Measurements from ENCODE around the gene NCEH1.

NCEH1 gene

GRCh38 chr3:172591125-172591605, 119.7 kb downstream of the NCEH1 start:
- Mint-ChIP-seq H3K27me3 (ENCODE audit: low read depth) (no peaks in the 10 kb centered on the region), H3K27ac (peak overlapping the region; percentile 88), H3K36me3 (ENCODE audit: low read depth) (peaks cover 33% of the 10 kb centered on the region), H3K9me3 (peaks cover 31% of the 10 kb centered on the region), H3K4me3 (peak overlapping the region; percentile 47), H3K4me1 (ENCODE audit: low read depth) (peaks cover 76% of the 10 kb centered on the region)

- H3K27me3 Mint-ChIP-seq (ENCODE audit: low read depth), result no peaks in the 10 kb centered on the region
- peak overlapping the region; percentile 43 for H3K27ac Mint-ChIP-seq
- H3K4me3 Mint-ChIP-seq, result no peak overlapping the region
- peaks cover 40% of the 10 kb centered on the region for H3K36me3 Mint-ChIP-seq (ENCODE audit: low read depth)
- peaks cover 38% of the 10 kb centered on the region for H3K9me3 Mint-ChIP-seq
- H3K4me1 Mint-ChIP-seq (ENCODE audit: low read depth), result peaks cover 85% of the 10 kb centered on the region
Measured at GRCh38 chr3:172586436-172586835, 124.4 kb downstream of the NCEH1 start.

GRCh38 chr3:172585954-172586353, 124.9 kb downstream of the NCEH1 start:
- H3K4me3 Mint-ChIP-seq, result no peak overlapping the region
- peaks cover 85% of the 10 kb centered on the region for H3K4me1 Mint-ChIP-seq (ENCODE audit: low read depth)
- H3K27me3 Mint-ChIP-seq (ENCODE audit: low read depth), result no peaks in the 10 kb centered on the region
- H3K36me3 Mint-ChIP-seq (ENCODE audit: low read depth), result peaks cover 38% of the 10 kb centered on the region
- H3K27ac Mint-ChIP-seq, result peak overlapping the region; percentile 43
- peaks cover 37% of the 10 kb centered on the region for H3K9me3 Mint-ChIP-seq

GRCh38 chr3:172582712-172583111, 128.2 kb downstream of the NCEH1 start:
- Mint-ChIP-seq H3K9me3 (peaks cover 12% of the 10 kb centered on the region), H3K4me3 (peak overlapping the region; percentile 0), H3K4me1 (ENCODE audit: low read depth) (peaks cover 90% of the 10 kb centered on the region), H3K36me3 (ENCODE audit: low read depth) (peaks cover 17% of the 10 kb centered on the region), H3K27me3 (ENCODE audit: low read depth) (no peaks in the 10 kb centered on the region), H3K27ac (peak overlapping the region; percentile 92)

- no peaks in the 10 kb centered on the region for H3K27me3 Mint-ChIP-seq (ENCODE audit: low read depth)
Measured at GRCh38 chr3:172581757-172582166, 129.1 kb downstream of the NCEH1 start.

GRCh38 chr3:172580680-172581401, 130.0 kb downstream of the NCEH1 start:
- Mint-ChIP-seq H3K27ac (peak overlapping the region; percentile 92), H3K4me1 (ENCODE audit: low read depth) (peaks cover 90% of the 10 kb centered on the region), H3K9me3 (peaks cover 20% of the 10 kb centered on the region), H3K4me3 (peak overlapping the region; percentile 77), H3K36me3 (ENCODE audit: low read depth) (peaks cover 25% of the 10 kb centered on the region), H3K27me3 (ENCODE audit: low read depth) (no peaks in the 10 kb centered on the region)

More at GRCh38 chr3:172581757-172582166, 129.1 kb downstream of the NCEH1 start:
- peaks cover 20% of the 10 kb centered on the region for H3K9me3 Mint-ChIP-seq
- peaks cover 96% of the 10 kb centered on the region for H3K4me1 Mint-ChIP-seq (ENCODE audit: low read depth)
- peak overlapping the region; percentile 92 for H3K27ac Mint-ChIP-seq
- H3K36me3 Mint-ChIP-seq (ENCODE audit: low read depth), result peaks cover 25% of the 10 kb centered on the region
- peak overlapping the region; percentile 77 for H3K4me3 Mint-ChIP-seq

Data from T-helper 1 cell treated with Interleukin-12 subunit alpha and Interleukin-12 subunit beta and Interleukin-4 antibody, amounts not matched to agents 30 μg/mL and 1 μg/mL, for 36 hours (primary cell).